Dermis microvascular lymphatic vessel endothelial cell (primary cell): ENCODE data around the gene TJP1. TPM values are rescaled to one million over a fixed set of nuclear protein-coding genes. Genes with fewer than 3 reads are reported as not detected.
A peak's percentile ranks its signal among the peaks of the same experiment; 100 is the strongest.
"Not testable (repeated sequence)": the region's sequence is repeated elsewhere in the genome, so short reads cannot be mapped to it uniquely, and the experiment has no call there.

Experiments
- DNase-seq, 2 donors: peaks; one replicate each; pipeline versions ENCODE4 v3.0.0 to v3.0.0-alpha.2; 2010; ENCODE audit warnings: low read depth in 2 of 2
- total RNA-seq: library from RNA; depleted of rRNA; stranded (reverse); fragments of >200 nt; gene quantifications from 2 replicates; pipeline ENCODE4 v1.2.1, GENCODE V29; 2014

Gene TJP1
- total RNA-seq, 1 donor from 2014 or later: 78.8 TPM

DNA sequence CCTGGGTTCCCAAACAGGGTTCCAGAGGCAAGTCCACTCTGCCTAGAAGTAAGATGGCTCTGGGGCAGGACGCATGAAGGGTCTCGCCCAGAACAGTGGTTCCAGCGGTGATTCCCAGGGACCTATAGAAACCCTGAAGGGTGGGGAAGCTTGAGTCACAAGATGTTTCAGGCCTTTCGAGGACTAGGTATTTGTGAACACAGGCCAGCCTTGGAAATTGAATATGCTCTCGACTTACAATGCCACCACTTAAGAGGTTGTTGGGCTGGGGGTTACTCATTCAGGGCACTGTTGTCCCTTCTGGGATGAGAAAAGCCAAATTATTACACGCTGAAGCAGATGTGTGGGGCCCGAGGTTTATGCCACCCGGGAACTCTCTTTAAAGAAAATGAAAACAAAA lies 152.0 kb downstream of the TJP1 start:
- no peak for DNase-seq

DNA sequence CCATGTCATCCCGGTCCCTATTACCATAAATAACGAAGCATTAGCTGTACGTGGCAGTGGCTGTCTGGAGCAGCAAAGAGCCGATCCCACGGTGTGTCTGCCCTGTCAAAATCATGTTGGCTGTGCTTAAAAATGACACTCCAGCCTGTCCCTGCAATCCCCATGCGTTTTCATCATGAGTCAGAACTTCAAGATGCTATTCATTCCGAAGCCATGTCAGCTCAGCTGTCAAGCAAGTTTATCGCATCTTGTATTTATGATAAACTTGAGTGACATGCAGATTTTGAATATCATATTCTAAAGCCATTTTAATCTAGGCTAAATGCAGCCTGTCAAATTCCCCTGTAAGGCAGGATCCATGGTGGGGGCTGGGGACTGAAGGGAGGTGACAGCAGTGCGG lies 152.4 kb downstream of the TJP1 start:
- DNase-seq: no peak

- peak; percentile 89 to 95 for DNase-seq
Measured at GRCh38 chr15:29668120-29668602, 154.1 kb downstream of the TJP1 start.

- DNase-seq: no peak
Measured at GRCh38 chr15:29666241-29666640, 156.0 kb downstream of the TJP1 start.

GRCh38 chr15:29665444-29666003 lies 156.7 kb downstream of the TJP1 start:
- no peak for DNase-seq

- DNase-seq: no peak
Measured at GRCh38 chr15:29664406-29664805, 157.9 kb downstream of the TJP1 start.

- not testable (repeated sequence) for DNase-seq
Measured at GRCh38 chr15:29657476-29657817, 164.8 kb downstream of the TJP1 start.

DNA sequence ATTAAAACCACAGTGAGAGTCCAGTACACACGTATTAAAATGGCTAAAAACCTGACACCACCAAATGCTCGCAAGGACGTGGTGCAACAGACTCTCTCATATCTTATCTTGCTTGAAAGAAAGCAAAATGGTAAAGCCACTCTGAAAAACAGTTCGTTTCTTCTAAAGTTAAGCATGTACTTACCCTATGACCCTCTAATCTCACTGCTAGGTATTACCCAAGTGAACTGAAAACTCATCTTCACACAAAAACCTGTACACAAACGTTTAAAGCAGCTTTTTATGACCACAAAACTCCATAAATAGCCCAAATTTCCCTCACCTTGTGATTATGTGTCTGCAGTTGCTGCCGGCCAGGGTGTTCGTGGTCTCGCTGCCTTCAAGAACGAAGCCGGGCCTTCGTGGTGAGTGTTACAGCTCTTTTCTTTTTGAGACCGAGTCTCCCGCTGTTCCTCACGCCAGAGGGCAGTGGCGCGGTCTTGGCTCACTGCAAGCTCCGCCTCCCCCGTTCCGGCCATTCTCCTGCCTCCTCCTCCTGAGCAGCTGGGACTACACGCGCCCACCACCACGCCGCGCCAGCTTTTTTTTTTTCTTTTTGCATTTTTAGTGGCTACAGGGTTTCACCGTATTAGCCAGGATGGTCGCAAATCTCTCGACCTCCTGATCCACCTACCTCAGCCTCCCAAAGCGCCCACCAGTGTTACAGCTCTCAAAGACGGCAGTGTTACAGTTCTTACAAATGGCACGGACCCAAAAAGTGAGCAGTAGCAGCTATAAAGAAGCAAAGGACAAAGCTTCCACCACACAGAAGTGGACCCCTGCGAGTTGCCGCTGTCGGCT lies 165.4 kb downstream of the TJP1 start:
- DNase-seq: no peak

DNA sequence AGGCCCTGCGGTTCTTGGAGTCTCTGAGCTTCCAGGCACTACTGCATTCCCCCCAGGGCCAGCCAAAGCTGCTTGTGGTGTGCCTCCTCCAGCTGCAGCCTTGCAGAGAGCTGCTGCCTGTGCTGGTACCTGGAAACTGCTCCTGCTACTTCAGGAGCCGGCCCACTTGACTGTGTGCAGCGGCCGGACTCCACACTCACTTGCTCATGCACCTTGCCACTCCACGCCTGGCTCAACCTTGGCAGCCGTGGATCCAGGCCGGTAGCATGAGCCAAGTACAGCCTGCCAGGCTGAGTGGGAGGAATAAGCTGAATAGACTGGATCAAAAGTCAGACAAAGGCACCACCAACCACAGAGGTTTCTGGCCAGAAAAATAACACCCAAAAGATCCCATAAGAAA lies 169.7 kb downstream of the TJP1 start:
- no peak for DNase-seq

DNA sequence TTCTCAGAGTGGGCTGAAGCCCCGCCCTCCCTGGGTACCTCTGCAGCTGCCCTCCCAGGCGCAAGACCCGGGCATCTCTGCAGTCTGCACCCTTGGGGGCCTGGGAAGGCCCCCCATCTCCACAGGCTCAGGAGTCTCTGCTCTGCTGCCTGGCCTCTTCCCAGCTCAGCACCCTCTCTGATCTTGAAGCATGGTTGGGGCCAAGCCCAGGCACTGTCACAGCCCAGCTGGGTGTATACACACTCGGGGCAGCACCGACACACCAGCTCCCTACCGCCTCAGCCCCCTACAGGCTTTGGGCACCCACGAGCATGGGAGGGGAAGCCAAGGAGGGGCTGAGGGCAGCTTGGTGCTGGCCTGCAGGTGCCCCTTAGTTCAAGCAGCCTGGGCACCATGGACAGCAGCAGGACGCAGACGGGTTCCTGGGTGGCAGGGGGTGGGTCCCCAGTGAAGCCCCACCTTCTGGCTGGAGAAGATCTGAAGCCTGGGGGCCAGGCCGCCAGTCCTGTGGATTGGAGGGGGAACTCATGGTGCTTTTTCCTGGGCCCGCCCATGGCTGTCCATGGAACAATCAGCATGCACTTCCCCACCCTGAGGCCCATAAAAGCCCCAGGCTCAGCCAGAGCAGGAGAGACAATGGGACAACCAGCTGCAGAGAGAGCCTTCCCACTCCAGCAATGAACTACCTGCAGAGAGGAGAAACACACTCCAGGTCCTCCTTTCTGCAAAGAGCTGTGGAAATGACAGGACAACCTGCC lies 170.6 kb downstream of the TJP1 start:
- DNase-seq: no peak
